HL-60 (cell line): ENCODE measurements around the gene GAST.
"Not testable (repeated sequence)": the region's sequence is repeated elsewhere in the genome, so short reads cannot be mapped to it uniquely, and the experiment has no call there.

Source experiments
- DNase-seq, 2 experiments: peaks; one replicate each; pipeline ENCODE4 v3.0.0-alpha.2; 2010 to 2020; ENCODE audit warnings: low read depth in 1 of 2, low spot score in 1 of 2
- H3K27ac ChIP-seq: fragments of 250-450 bp; sonication (Bioruptor Pico); replicated peaks from 2 replicates; pipeline ENCODE4 v1.5.1; 2020; ENCODE audit warnings: mild to moderate bottlenecking, moderate library complexity
- H3K27me3 ChIP-seq: fragments of 250-450 bp; sonication (Bioruptor Pico); 2 replicates; pipeline ENCODE4 v1.5.1; 2021; ENCODE audit warnings: mild to moderate bottlenecking, moderate library complexity; ENCODE audit not compliant: insufficient read depth, poor library complexity, severe bottlenecking
- H3K4me3 ChIP-seq: replicated peaks from 2 replicates; pipeline ENCODE4 v1.5.1; 2011; ENCODE audit warnings: mild to moderate bottlenecking, control low read depth, low read length; ENCODE audit not compliant: insufficient read depth
- GABPA ChIP-seq: IDR thresholded peaks from 2 replicates; pipeline ENCODE4 v1.6.1; 2012; ENCODE audit warnings: low read depth
- POLR2AphosphoS5 ChIP-seq: IDR thresholded peaks from 2 replicates; pipeline ENCODE4 v1.6.1; 2012; ENCODE audit warnings: low read depth
- REST ChIP-seq: IDR thresholded peaks from 2 replicates; pipeline ENCODE4 v1.6.1; 2012; ENCODE audit warnings: low read depth; ENCODE audit not compliant: insufficient replicate concordance
- SPI1 ChIP-seq: IDR thresholded peaks from 2 replicates; pipeline ENCODE4 v1.6.1; 2012; ENCODE audit warnings: low read depth, mild to moderate bottlenecking, borderline replicate concordance
- TF ChIP-seq, protein P1 (sequence below): IDR thresholded peaks from one replicate; pipeline ENCODE4 v1.5.1; 2011; ENCODE audit warnings: low read length, control low read depth, inconsistent platforms; ENCODE audit not compliant: insufficient read depth

GAST gene

DNA sequence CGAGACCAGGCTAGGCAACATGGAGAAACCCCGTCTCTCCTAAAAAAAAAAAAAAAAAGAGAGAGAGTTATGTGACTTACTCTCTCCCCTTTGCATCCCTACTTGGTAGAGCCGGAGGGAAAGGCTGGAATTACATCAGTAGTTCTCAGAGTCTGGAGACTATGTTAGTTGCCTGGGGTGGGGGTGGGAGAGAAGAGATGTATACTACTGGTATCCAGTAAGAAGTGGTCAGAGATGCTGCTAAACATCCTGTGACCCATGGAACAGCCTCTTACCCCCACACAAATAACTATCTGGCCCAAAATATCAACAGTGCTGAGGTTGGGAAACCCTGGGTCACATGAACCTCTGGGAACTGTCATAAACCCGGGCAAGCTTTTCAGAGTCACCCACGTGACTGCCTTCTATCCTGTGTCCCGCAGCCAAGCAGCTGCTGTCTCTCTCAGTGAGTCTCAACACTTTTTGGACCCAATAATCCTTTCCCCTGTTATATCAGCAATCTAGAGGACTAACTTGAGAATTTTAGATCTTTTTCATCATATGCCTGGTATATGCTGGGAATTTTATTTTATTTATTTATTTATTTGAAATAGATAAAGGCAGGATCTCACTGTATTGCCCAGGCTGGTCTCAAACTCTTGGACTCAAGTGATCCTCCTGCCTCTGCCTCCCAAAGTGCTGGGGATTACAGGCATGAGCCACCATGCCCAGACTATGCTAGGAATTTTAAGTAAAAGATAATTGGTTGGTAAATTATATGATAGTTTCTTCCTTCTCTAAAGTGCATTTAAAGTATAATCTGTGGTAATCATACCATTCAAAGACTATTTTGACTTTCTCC is 14.8 kb upstream of the GAST start:
- H3K27ac ChIP-seq = no peak overlapping the region

GRCh38 chr17:41700843-41701242 is 11.3 kb upstream of the GAST start:
- not testable (repeated sequence) for DNase-seq, H3K27ac ChIP-seq, H3K27me3 ChIP-seq, H3K4me3 ChIP-seq

More for the DNA sequence above, 14.8 kb upstream of the GAST start:
- DNase-seq = peak in 1 of 2 experiments; percentile 74
- Histone ChIP-seq H3K4me3 (no peak overlapping the region), H3K27me3 (no peaks in the 10 kb centered on the region)
- no peak for TF ChIP-seq POLR2AphosphoS5
- TF ChIP-seq GABPA = no peak

DNA sequence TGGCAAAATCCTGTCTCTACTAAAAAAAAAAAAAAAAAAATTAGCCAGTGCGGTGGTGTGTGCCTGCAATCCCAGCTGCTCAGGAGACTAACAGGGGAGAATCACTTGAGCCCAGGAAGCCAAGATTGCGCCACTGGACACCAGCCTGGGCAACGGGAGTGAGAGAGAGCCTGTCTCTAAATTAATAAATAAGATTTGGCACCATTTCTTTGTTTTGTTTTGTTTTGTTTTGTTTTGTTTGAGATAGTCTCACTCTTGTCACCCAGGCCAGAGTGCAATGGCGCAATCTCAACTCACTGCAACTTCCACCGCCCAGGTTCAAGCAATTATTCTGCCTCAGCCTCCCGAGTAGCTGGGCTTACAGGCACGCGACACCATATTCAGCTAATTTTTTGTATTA is 9.4 kb upstream of the GAST start:
- DNase-seq = no peak
- TF ChIP-seq REST (no peak), GABPA (no peak), SPI1 (no peak), POLR2AphosphoS5 (no peak)
- TF ChIP-seq, protein P1, sequence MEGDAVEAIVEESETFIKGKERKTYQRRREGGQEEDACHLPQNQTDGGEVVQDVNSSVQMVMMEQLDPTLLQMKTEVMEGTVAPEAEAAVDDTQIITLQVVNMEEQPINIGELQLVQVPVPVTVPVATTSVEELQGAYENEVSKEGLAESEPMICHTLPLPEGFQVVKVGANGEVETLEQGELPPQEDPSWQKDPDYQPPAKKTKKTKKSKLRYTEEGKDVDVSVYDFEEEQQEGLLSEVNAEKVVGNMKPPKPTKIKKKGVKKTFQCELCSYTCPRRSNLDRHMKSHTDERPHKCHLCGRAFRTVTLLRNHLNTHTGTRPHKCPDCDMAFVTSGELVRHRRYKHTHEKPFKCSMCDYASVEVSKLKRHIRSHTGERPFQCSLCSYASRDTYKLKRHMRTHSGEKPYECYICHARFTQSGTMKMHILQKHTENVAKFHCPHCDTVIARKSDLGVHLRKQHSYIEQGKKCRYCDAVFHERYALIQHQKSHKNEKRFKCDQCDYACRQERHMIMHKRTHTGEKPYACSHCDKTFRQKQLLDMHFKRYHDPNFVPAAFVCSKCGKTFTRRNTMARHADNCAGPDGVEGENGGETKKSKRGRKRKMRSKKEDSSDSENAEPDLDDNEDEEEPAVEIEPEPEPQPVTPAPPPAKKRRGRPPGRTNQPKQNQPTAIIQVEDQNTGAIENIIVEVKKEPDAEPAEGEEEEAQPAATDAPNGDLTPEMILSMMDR = no peak
- H3K27ac ChIP-seq = no peak overlapping the region
- no peaks in the 10 kb centered on the region for H3K27me3 ChIP-seq
- H3K4me3 ChIP-seq = no peak overlapping the region

DNA sequence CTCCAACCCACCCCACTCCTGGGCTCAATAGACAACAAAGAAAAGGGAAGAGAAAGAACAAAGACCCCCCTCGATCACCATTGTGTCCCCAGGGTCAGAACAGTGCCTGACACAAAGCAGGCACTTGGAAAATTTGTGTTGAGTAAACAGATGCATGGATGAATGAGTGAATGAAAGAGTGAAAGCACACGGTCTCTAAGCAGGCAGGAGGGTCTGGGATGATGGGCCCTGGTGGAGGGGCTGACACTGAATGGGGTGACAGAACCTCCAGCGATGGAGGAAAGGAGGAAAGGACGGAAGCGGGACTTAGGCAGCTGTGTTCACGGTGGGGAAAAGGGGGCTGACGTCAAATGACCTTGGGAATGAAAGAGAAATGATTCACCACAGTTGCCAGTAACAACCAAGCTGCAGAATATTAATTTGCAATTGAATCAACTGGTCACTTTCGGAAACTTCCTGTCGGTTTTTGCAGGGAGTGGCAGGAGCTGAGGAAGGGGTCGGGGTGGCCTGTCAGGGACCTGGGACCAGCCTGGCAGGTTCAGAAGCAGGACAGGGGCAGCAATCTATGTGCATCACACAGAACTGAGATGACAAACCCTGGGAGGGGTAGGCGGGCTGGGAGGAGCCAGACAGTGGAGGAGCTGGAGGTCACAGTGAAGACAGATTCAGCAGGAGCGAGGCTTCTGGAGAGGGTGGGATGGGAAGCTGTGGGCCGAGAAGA is 6.7 kb upstream of the GAST start:
- no peak for TF ChIP-seq SPI1
- no peak for TF ChIP-seq GABPA
- no peak for TF ChIP-seq REST
- TF ChIP-seq POLR2AphosphoS5 = no peak
- TF ChIP-seq, protein P1 = no peak
- DNase-seq = no peak
- no peak overlapping the region for H3K27ac ChIP-seq
- no peaks in the 10 kb centered on the region for H3K27me3 ChIP-seq
- no peak overlapping the region for H3K4me3 ChIP-seq
